Astrocyte (in vitro differentiated cells and primary cell): ENCODE measurements around the gene DLL1. TPM values are rescaled to one million over a fixed set of nuclear protein-coding genes. Genes with fewer than 3 reads are reported as not detected.

ENCODE experiments used
- DNase-seq: peaks from one replicate; pipeline ENCODE4 v3.0.0-alpha.2; 2010; ENCODE audit warnings: low read depth
- FAIRE-seq: peaks from 2 replicates; lab custom pipeline; 2011; peaks lifted over from hg19 to GRCh38; lab: Jason Lieb, UNC
- H2AFZ ChIP-seq: 2 replicates; pipeline ENCODE4 v1.6.0; 2012; ENCODE audit warnings: low read depth, low read length, inconsistent platforms
- H3K27ac ChIP-seq: 2 replicates; pipeline ENCODE4 v1.5.1; 2011; ENCODE audit warnings: low read depth, low read length, inconsistent platforms
- H3K27me3 ChIP-seq: 2 replicates; pipeline ENCODE4 v1.6.0; 2011; ENCODE audit warnings: low read length, inconsistent platforms; ENCODE audit not compliant: insufficient read depth
- H3K36me3 ChIP-seq: 2 replicates; pipeline ENCODE4 v1.5.1; 2011; ENCODE audit warnings: low read length, inconsistent platforms; ENCODE audit not compliant: insufficient read depth
- H3K4me1 ChIP-seq: 2 replicates; pipeline ENCODE4 v1.5.1; 2011; ENCODE audit warnings: low read length, inconsistent platforms; ENCODE audit not compliant: insufficient read depth
- H3K4me2 ChIP-seq: 2 replicates; pipeline ENCODE4 v1.6.0; 2012; ENCODE audit warnings: low read length, inconsistent platforms
- H3K4me3 ChIP-seq: 2 replicates; pipeline ENCODE4 v1.5.1; 2011; ENCODE audit warnings: low read depth, mild to moderate bottlenecking, low read length, inconsistent platforms; ENCODE audit not compliant: insufficient read depth
- H3K79me2 ChIP-seq: 2 replicates; pipeline ENCODE4 v1.6.0; 2012; ENCODE audit warnings: mild to moderate bottlenecking, low read length, inconsistent platforms; ENCODE audit not compliant: insufficient read depth
- H3K9ac ChIP-seq: 2 replicates; pipeline ENCODE4 v1.6.0; 2012; ENCODE audit warnings: mild to moderate bottlenecking, low read length, inconsistent platforms
- H3K9me3 ChIP-seq: 2 replicates; pipeline ENCODE4 v1.5.1; 2012; ENCODE audit warnings: low read depth, mild to moderate bottlenecking, low read length, inconsistent platforms; ENCODE audit not compliant: insufficient read depth
- H4K20me1 ChIP-seq: 2 replicates; pipeline ENCODE4 v1.6.0; 2012; ENCODE audit warnings: low read length, inconsistent platforms; ENCODE audit not compliant: insufficient read depth
- H3K27ac Mint-ChIP-seq: one replicate; pipeline ENCODE4 v1.8.0; 2021; ENCODE audit warnings: mild to moderate bottlenecking, mixed read lengths; ENCODE audit not compliant: unreplicated experiment
- H3K27me3 Mint-ChIP-seq: one replicate; pipeline ENCODE4 v1.8.0; 2021; ENCODE audit warnings: low read depth, mixed read lengths; ENCODE audit not compliant: unreplicated experiment
- H3K36me3 Mint-ChIP-seq: one replicate; pipeline ENCODE4 v1.8.0; 2021; ENCODE audit warnings: low read depth, mixed read lengths; ENCODE audit not compliant: unreplicated experiment
- H3K4me1 Mint-ChIP-seq: one replicate; pipeline ENCODE4 v1.8.0; 2021; ENCODE audit warnings: low read depth, mixed read lengths; ENCODE audit not compliant: unreplicated experiment
- H3K4me3 Mint-ChIP-seq: one replicate; pipeline ENCODE4 v1.8.0; 2021; ENCODE audit warnings: mild to moderate bottlenecking, moderate library complexity, mixed read lengths; ENCODE audit not compliant: unreplicated experiment
- H3K9me3 Mint-ChIP-seq: one replicate; pipeline ENCODE4 v1.8.0; 2021; ENCODE audit warnings: mild to moderate bottlenecking, mixed read lengths; ENCODE audit not compliant: unreplicated experiment
- EZH2 ChIP-seq: IDR thresholded peaks from 2 replicates; pipeline ENCODE4 v1.6.1; 2012; ENCODE audit warnings: mild to moderate bottlenecking, low read length, inconsistent platforms; ENCODE audit not compliant: insufficient read depth
- total RNA-seq: library from RNA; stranded (reverse); gene quantifications from 2 replicates; pipeline ENCODE4 v1.2.1, GENCODE V29; 2021
- TF ChIP-seq, protein P1 (sequence below): IDR thresholded peaks from 2 replicates; pipeline ENCODE4 v1.5.1; 2011; ENCODE audit warnings: low read depth, mild to moderate bottlenecking, inconsistent platforms, low read length, moderate library complexity; ENCODE audit not compliant: insufficient read depth

DLL1 gene
- total RNA-seq, 1 donor from 2014 or later = 1.6 TPM

DNA sequence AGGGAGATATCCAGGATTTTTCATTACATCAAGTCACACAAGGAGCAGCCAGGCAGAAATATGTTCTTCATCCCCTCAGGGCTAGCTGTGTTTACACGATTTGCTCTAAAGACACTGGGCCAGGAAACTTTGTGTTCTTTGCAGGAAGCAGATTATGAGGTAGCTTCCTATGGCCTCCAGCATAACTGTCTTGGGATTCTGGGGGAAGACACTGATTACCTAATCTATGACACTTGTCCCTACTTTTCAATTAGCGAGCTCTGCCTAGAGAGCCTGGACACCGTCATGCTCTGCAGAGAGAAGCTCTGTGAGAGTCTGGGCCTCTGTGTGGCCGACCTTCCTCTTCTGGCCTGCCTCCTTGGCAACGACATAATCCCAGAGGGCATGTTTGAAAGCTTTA is 26.8 kb upstream of the DLL1 start:
- H3K4me1 ChIP-seq = no peaks in the 10 kb centered on the region
- H3K4me3 ChIP-seq = no peak overlapping the region
- no peaks in the 10 kb centered on the region for H3K9me3 ChIP-seq
- H3K79me2 ChIP-seq = peaks cover 83% of the 10 kb centered on the region
- no peak overlapping the region for H3K27ac Mint-ChIP-seq
- no peaks in the 10 kb centered on the region for H3K27me3 Mint-ChIP-seq
- no peaks in the 10 kb centered on the region for H3K27me3 ChIP-seq
- H3K9ac ChIP-seq = no peak overlapping the region
- peaks cover 2% of the 10 kb centered on the region for H3K9me3 Mint-ChIP-seq
- H4K20me1 ChIP-seq = peaks cover 82% of the 10 kb centered on the region
- no peak overlapping the region for H2AFZ ChIP-seq
- peaks cover 7% of the 10 kb centered on the region for H3K36me3 ChIP-seq
- no peak for TF ChIP-seq EZH2
- TF ChIP-seq, protein P1, sequence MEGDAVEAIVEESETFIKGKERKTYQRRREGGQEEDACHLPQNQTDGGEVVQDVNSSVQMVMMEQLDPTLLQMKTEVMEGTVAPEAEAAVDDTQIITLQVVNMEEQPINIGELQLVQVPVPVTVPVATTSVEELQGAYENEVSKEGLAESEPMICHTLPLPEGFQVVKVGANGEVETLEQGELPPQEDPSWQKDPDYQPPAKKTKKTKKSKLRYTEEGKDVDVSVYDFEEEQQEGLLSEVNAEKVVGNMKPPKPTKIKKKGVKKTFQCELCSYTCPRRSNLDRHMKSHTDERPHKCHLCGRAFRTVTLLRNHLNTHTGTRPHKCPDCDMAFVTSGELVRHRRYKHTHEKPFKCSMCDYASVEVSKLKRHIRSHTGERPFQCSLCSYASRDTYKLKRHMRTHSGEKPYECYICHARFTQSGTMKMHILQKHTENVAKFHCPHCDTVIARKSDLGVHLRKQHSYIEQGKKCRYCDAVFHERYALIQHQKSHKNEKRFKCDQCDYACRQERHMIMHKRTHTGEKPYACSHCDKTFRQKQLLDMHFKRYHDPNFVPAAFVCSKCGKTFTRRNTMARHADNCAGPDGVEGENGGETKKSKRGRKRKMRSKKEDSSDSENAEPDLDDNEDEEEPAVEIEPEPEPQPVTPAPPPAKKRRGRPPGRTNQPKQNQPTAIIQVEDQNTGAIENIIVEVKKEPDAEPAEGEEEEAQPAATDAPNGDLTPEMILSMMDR = no peak
- no peak overlapping the region for H3K4me3 Mint-ChIP-seq
- no peak overlapping the region for H3K27ac ChIP-seq
- peaks cover 14% of the 10 kb centered on the region for H3K4me1 Mint-ChIP-seq
- DNase-seq (no peak), FAIRE-seq (no peak)
- H3K4me2 ChIP-seq = no peak overlapping the region
- H3K36me3 Mint-ChIP-seq = peaks cover 19% of the 10 kb centered on the region

DNA sequence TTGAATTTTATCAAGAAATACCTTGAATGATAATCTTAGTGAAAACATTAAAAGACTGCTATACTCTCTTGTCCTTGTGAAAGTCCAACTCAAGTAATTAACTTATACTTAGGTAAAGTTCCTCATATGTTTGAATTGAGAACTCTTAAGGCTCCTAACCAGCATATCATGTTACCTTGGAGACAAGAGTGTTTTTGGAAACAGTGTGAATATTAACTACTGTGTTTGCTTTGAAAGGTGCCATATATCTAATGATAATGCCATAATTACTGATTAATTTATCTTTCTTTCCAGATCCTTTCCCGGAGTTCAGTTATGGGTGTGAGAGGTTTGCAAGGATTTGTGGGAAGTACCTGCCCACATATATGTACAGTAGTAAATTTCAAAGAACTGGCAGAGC is 26.2 kb upstream of the DLL1 start:
- peaks cover 18% of the 10 kb centered on the region for H3K4me1 Mint-ChIP-seq
- H3K4me3 Mint-ChIP-seq = no peak overlapping the region
- no peak overlapping the region for H2AFZ ChIP-seq
- peaks cover 2% of the 10 kb centered on the region for H3K9me3 Mint-ChIP-seq
- peaks cover 19% of the 10 kb centered on the region for H3K36me3 Mint-ChIP-seq
- H3K4me2 ChIP-seq = no peak overlapping the region
- no peaks in the 10 kb centered on the region for H3K9me3 ChIP-seq
- peaks cover 7% of the 10 kb centered on the region for H3K36me3 ChIP-seq
- H3K4me1 ChIP-seq = no peaks in the 10 kb centered on the region
- H3K27me3 Mint-ChIP-seq = no peaks in the 10 kb centered on the region
- no peak overlapping the region for H3K9ac ChIP-seq
- peaks cover 90% of the 10 kb centered on the region for H3K79me2 ChIP-seq
- peaks cover 81% of the 10 kb centered on the region for H4K20me1 ChIP-seq
- no peak overlapping the region for H3K4me3 ChIP-seq
- H3K27me3 ChIP-seq = no peaks in the 10 kb centered on the region
- DNase-seq = no peak
- FAIRE-seq = no peak
- TF ChIP-seq EZH2 = no peak
- TF ChIP-seq, protein P1 = no peak
- H3K27ac Mint-ChIP-seq = no peak overlapping the region
- no peak overlapping the region for H3K27ac ChIP-seq

DNA sequence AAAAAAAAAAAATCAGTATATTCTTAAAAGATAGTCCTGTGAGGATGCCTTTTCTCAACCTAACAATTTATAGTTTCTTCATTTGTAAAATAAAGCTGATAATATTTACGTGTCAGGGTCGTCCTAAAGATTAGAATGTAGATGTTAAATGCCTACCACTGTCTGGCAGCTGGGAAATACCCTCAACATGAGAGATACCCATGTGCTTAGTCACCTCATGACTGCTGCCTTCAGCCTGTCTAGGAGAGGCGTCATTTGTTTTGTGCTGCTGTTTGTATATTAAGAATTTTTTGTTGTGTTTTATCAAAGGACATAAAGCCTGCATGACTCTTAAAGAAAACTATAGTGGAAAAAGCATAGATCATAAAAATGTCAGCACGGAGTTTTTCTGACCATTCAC is 25.2 kb upstream of the DLL1 start:
- Histone ChIP-seq H3K4me1 (no peaks in the 10 kb centered on the region), H3K4me2 (no peak overlapping the region), H4K20me1 (peaks cover 85% of the 10 kb centered on the region), H3K9me3 (no peaks in the 10 kb centered on the region), H2AFZ (no peak overlapping the region), H3K27me3 (no peaks in the 10 kb centered on the region), H3K27ac (no peak overlapping the region), H3K4me3 (no peak overlapping the region), H3K36me3 (peaks cover 7% of the 10 kb centered on the region), H3K9ac (no peak overlapping the region), H3K79me2 (peaks cover 95% of the 10 kb centered on the region)
- Mint-ChIP-seq H3K4me3 (no peak overlapping the region), H3K27me3 (no peaks in the 10 kb centered on the region), H3K9me3 (peaks cover 2% of the 10 kb centered on the region), H3K36me3 (peaks cover 19% of the 10 kb centered on the region), H3K27ac (no peak overlapping the region), H3K4me1 (peaks cover 21% of the 10 kb centered on the region)
- FAIRE-seq (no peak), DNase-seq (peak; percentile 23)
- no peak for TF ChIP-seq EZH2
- TF ChIP-seq, protein P1 = no peak
